Loucy (cell line): ENCODE results near the gene CALN1.

Experiments
- H2AFZ ChIP-seq: fragments of 200-600 bp; sonication (generic); 2 replicates; pipeline ENCODE4 v1.6.0; 2016; ENCODE audit warnings: antibody characterized with exemption, mild to moderate bottlenecking, low read length, moderate library complexity
- H3F3A ChIP-seq: fragments of 200-600 bp; 2 replicates; pipeline ENCODE4 v1.6.0; 2016; ENCODE audit warnings: antibody characterized with exemption, low read depth, mild to moderate bottlenecking
- H3K27me3 ChIP-seq: fragments of 200-600 bp; sonication (generic); 2 replicates; pipeline ENCODE4 v1.6.1; 2014; ENCODE audit warnings: low read length, mild to moderate bottlenecking; ENCODE audit not compliant: insufficient read depth, poor library complexity, severe bottlenecking
- H3K36me3 ChIP-seq: fragments of 200-600 bp; sonication (generic); 2 replicates; pipeline ENCODE4 v1.6.1; 2016; ENCODE audit warnings: low read length; ENCODE audit not compliant: insufficient read depth
- H3K4me1 ChIP-seq: fragments of 200-600 bp; sonication (generic); 2 replicates; pipeline ENCODE4 v1.5.1; 2014; ENCODE audit warnings: low read length, mild to moderate bottlenecking; ENCODE audit not compliant: insufficient read depth, poor library complexity, severe bottlenecking
- H3K4me2 ChIP-seq: fragments of 200-600 bp; sonication (generic); 2 replicates; pipeline ENCODE4 v1.6.0; 2014; ENCODE audit warnings: antibody characterized with exemption, low read length, low read depth, mild to moderate bottlenecking; ENCODE audit not compliant: poor library complexity, severe bottlenecking
- H3K4me3 ChIP-seq: fragments of 200-600 bp; sonication (generic); 2 replicates; pipeline ENCODE4 v1.5.1; 2014; ENCODE audit warnings: low read length, mild to moderate bottlenecking, mixed read lengths; ENCODE audit not compliant: poor library complexity, severe bottlenecking
- H3K79me2 ChIP-seq: fragments of 200-600 bp; sonication (generic); 2 replicates; pipeline ENCODE4 v1.6.1; 2014; ENCODE audit warnings: low read length; ENCODE audit not compliant: insufficient read depth
- H3K9ac ChIP-seq: fragments of 200-600 bp; sonication (generic); 2 replicates; pipeline ENCODE4 v1.6.0; 2014; ENCODE audit warnings: mild to moderate bottlenecking, low read depth, low read length, moderate library complexity; ENCODE audit not compliant: poor library complexity, severe bottlenecking
- H3K9me2 ChIP-seq: fragments of 200-600 bp; sonication (generic); replicated peaks from 2 replicates; pipeline ENCODE4 v1.6.1; 2016; ENCODE audit warnings: low read depth, low read length, mixed read lengths
- H3K9me3 ChIP-seq: fragments of 200-600 bp; sonication (generic); 2 replicates; pipeline ENCODE4 v1.6.1; 2014; ENCODE audit warnings: mild to moderate bottlenecking, antibody characterized with exemption, low read length, low read depth; ENCODE audit not compliant: insufficient read depth
- H4K20me1 ChIP-seq: fragments of 200-600 bp; sonication (generic); 2 replicates; pipeline ENCODE4 v1.6.0; 2014; ENCODE audit warnings: antibody characterized with exemption, low read length, mild to moderate bottlenecking; ENCODE audit not compliant: insufficient read depth, poor library complexity, severe bottlenecking
- CTCF ChIP-seq: fragments of 200-600 bp; sonication (generic); conservative IDR thresholded peaks from 2 replicates; pipeline ENCODE4 v1.5.1; 2014; ENCODE audit warnings: mild to moderate bottlenecking, antibody characterized with exemption, low read length
- EZH2phosphoT487 ChIP-seq: fragments of 200-600 bp; IDR thresholded peaks from 2 replicates; pipeline ENCODE4 v1.6.1; 2018; ENCODE audit warnings: antibody characterized with exemption, mild to moderate bottlenecking, moderate library complexity, borderline replicate concordance

Gene CALN1

GRCh38 chr7:71829515-71829914, 582.6 kb downstream of the CALN1 start:
- no peak overlapping the region for H3K9ac ChIP-seq
- H3K4me2 ChIP-seq: no peak overlapping the region
- H3K27me3 ChIP-seq: no peaks in the 10 kb centered on the region
- H3K9me2 ChIP-seq: no peaks in the 10 kb centered on the region
- H4K20me1 ChIP-seq: no peaks in the 10 kb centered on the region
- no peaks in the 10 kb centered on the region for H3K36me3 ChIP-seq
- no peaks in the 10 kb centered on the region for H3K4me1 ChIP-seq
- no peaks in the 10 kb centered on the region for H3K79me2 ChIP-seq
- TF ChIP-seq EZH2phosphoT487 (no peak), CTCF (no peak)
- no peak overlapping the region for H2AFZ ChIP-seq
- H3K4me3 ChIP-seq: no peak overlapping the region
- no peaks in the 10 kb centered on the region for H3F3A ChIP-seq
- no peaks in the 10 kb centered on the region for H3K9me3 ChIP-seq

GRCh38 chr7:71828361-71828760, 583.8 kb downstream of the CALN1 start:
- Histone ChIP-seq H3K9ac (no peak overlapping the region), H3K4me1 (no peaks in the 10 kb centered on the region), H3K9me2 (no peaks in the 10 kb centered on the region), H3K79me2 (no peaks in the 10 kb centered on the region), H3K36me3 (no peaks in the 10 kb centered on the region), H4K20me1 (no peaks in the 10 kb centered on the region), H3K4me3 (no peak overlapping the region), H2AFZ (no peak overlapping the region), H3K9me3 (no peaks in the 10 kb centered on the region), H3K27me3 (no peaks in the 10 kb centered on the region), H3K4me2 (no peak overlapping the region), H3F3A (no peaks in the 10 kb centered on the region)
- TF ChIP-seq EZH2phosphoT487: no peak
- no peak for TF ChIP-seq CTCF

- no peak overlapping the region for H3K9ac ChIP-seq
- no peak overlapping the region for H2AFZ ChIP-seq
- H4K20me1 ChIP-seq: no peaks in the 10 kb centered on the region
- no peaks in the 10 kb centered on the region for H3K36me3 ChIP-seq
- no peaks in the 10 kb centered on the region for H3F3A ChIP-seq
- H3K9me2 ChIP-seq: no peaks in the 10 kb centered on the region
- no peak overlapping the region for H3K4me3 ChIP-seq
- H3K4me1 ChIP-seq: no peaks in the 10 kb centered on the region
- TF ChIP-seq CTCF (no peak), EZH2phosphoT487 (no peak)
- no peaks in the 10 kb centered on the region for H3K27me3 ChIP-seq
- no peak overlapping the region for H3K4me2 ChIP-seq
- no peaks in the 10 kb centered on the region for H3K9me3 ChIP-seq
- no peaks in the 10 kb centered on the region for H3K79me2 ChIP-seq
Measured at GRCh38 chr7:71826141-71826540, 586.0 kb downstream of the CALN1 start.
